Upper lobe of left lung (tissue), 6 donors: Measurements from ENCODE around the gene SMYD3. TPM values are rescaled to one million over a fixed set of nuclear protein-coding genes. Genes with fewer than 3 reads are reported as not detected.

Source experiments
- ATAC-seq, 2 donors: fragments of 200-7000 bp; cut with Tn5 transposase; one replicate each; pipeline ENCODE4 v1.9.1; 2022; ENCODE audit warnings: mild to moderate bottlenecking in 2 of 2, moderate library complexity in 2 of 2; ENCODE audit not compliant: low FRiP score in 2 of 2
- DNase-seq, 2 donors: peaks; one replicate each; pipeline ENCODE4 v3.0.0-alpha.2; 2019 to 2020
- H3K27ac ChIP-seq, 4 donors: fragments of 200-600 bp; sonication (generic); one replicate each; pipeline ENCODE4 v1.5.1; 2016 to 2019
- H3K27me3 ChIP-seq, 4 donors: fragments of 200-600 bp; sonication (generic); one replicate each; pipeline ENCODE4 v1.5.1; 2017 to 2019
- H3K36me3 ChIP-seq, 4 donors: fragments of 200-600 bp; sonication (generic); one replicate each; pipeline ENCODE4 v1.5.1; 2016 to 2019
- H3K4me1 ChIP-seq, 4 donors: fragments of 200-600 bp; sonication (generic); one replicate each; pipeline ENCODE4 v1.5.1; 2018 to 2019
- H3K4me3 ChIP-seq, 4 donors: fragments of 200-600 bp; sonication (generic); one replicate each; pipeline ENCODE4 v1.5.1; 2017 to 2019; ENCODE audit warnings: mild to moderate bottlenecking in 2 of 4, moderate library complexity in 1 of 4
- H3K9me3 ChIP-seq, 4 donors: fragments of 200-600 bp; sonication (generic); one replicate each; pipeline ENCODE4 v1.5.1; 2018 to 2019
- CTCF ChIP-seq, 6 experiments: fragments of 450-650 bp in 4 of 6; fragments of 200-600 bp in 2 of 6; sonication (generic) in 2 of 6; IDR thresholded peaks; one replicate each; pipeline ENCODE4 v1.5.1; 2016 to 2019; ENCODE audit warnings: antibody characterized with exemption in 6 of 6
- EP300 ChIP-seq, 4 donors: sonication (generic); formaldehyde crosslinking; IDR thresholded peaks; one replicate each; pipeline ENCODE4 v1.5.1; 2017; ENCODE audit warnings: antibody characterized with exemption in 4 of 4, control low read depth in 2 of 4
- POLR2A ChIP-seq, 4 donors: fragments of 450-650 bp; IDR thresholded peaks; one replicate each; pipeline ENCODE4 v1.5.1; 2016 to 2017; ENCODE audit warnings: antibody characterized with exemption in 4 of 4, mild to moderate bottlenecking in 2 of 4
- POLR2AphosphoS5 ChIP-seq, 2 donors: sonication (generic); formaldehyde crosslinking; IDR thresholded peaks; one replicate each; pipeline ENCODE4 v1.5.1; 2017; ENCODE audit warnings: antibody characterized with exemption in 2 of 2
- WGBS, 2 donors: methylation state at CpG; one replicate each; pipeline ENCODE4 v1.1.5; 2017 to 2018; 5-methylcytosine and 5-hydroxymethylcytosine counted together
- total RNA-seq, 6 donors: library from RNA; depleted of rRNA in 4 of 6; stranded (reverse); fragments of >200 nt in 4 of 6; gene quantifications; one replicate each; pipeline versions ENCODE4 v1.1.0 to v1.2.1, GENCODE V29; 2016 to 2021
- donor health status: DM: no; HTN: no; CAD: no; lungs with moderate emphysema.
- donor health status: DM: no; HTN: yes; CAD: no; lungs with severe emphysema.

The SMYD3 gene
- total RNA-seq, 6 donors from 2014 or later: 22.7 to 109 (median 34.0) TPM

- Histone ChIP-seq H3K36me3 (no peaks in the 10 kb centered on the region), H3K4me3 (no peak overlapping the region), H3K4me1 (no peaks in the 10 kb centered on the region), H3K9me3 (no peaks in the 10 kb centered on the region), H3K27me3 (no peaks in the 10 kb centered on the region), H3K27ac (no peak overlapping the region)
- ATAC-seq (no peak), DNase-seq (no peak)
- TF ChIP-seq EP300 (IDR thresholded peaks at IDR 0.05) (no peak), POLR2A (IDR thresholded peaks at IDR 0.05) (no peak), CTCF (IDR thresholded peaks at IDR 0.05) (no peak), POLR2AphosphoS5 (IDR thresholded peaks at IDR 0.05) (no peak)
- 95% methylated on average over 1 of the region's 1 CpG for WGBS, 2 donors
Observed at GRCh38 chr1:245893025-245893424, 614.1 kb downstream of the SMYD3 start.

GRCh38 chr1:245888809-245889208, 618.3 kb downstream of the SMYD3 start:
- Histone ChIP-seq H3K27me3 (no peaks in the 10 kb centered on the region), H3K4me3 (no peak overlapping the region), H3K27ac (no peak overlapping the region), H3K36me3 (no peaks in the 10 kb centered on the region), H3K4me1 (no peaks in the 10 kb centered on the region), H3K9me3 (no peaks in the 10 kb centered on the region)
- TF ChIP-seq POLR2A (IDR thresholded peaks at IDR 0.05) (no peak), CTCF (IDR thresholded peaks at IDR 0.05) (peak in 2 of 6 experiments; percentile 23 to 27)
- peak in 1 of 2 donors; percentile 43 for ATAC-seq
- no peak for DNase-seq
- WGBS, 2 donors: 62% methylated on average over 2 of the region's 2 CpGs

- no peak overlapping the region for H3K27ac ChIP-seq
- 100% methylated on average over 1 of the region's 1 CpG for WGBS, 2 donors
- no peaks in the 10 kb centered on the region for H3K27me3 ChIP-seq
- no peak for TF ChIP-seq POLR2A (IDR thresholded peaks at IDR 0.05)
- TF ChIP-seq POLR2AphosphoS5 (IDR thresholded peaks at IDR 0.05): no peak
- TF ChIP-seq EP300 (IDR thresholded peaks at IDR 0.05): no peak
- no peak for TF ChIP-seq CTCF (IDR thresholded peaks at IDR 0.05)
- no peaks in the 10 kb centered on the region for H3K36me3 ChIP-seq
- H3K4me1 ChIP-seq: no peaks in the 10 kb centered on the region
- DNase-seq (no peak), ATAC-seq (no peak)
- no peaks in the 10 kb centered on the region for H3K9me3 ChIP-seq
- H3K4me3 ChIP-seq: no peak overlapping the region
Observed at GRCh38 chr1:245887829-245888228, 619.2 kb downstream of the SMYD3 start.

- DNase-seq (no peak), ATAC-seq (peak in 1 of 2 donors; percentile 38)
- no peak overlapping the region for H3K27ac ChIP-seq
- H3K9me3 ChIP-seq: no peaks in the 10 kb centered on the region
- no peaks in the 10 kb centered on the region for H3K27me3 ChIP-seq
- no peak for TF ChIP-seq POLR2AphosphoS5 (IDR thresholded peaks at IDR 0.05)
- no peak for TF ChIP-seq POLR2A (IDR thresholded peaks at IDR 0.05)
- TF ChIP-seq CTCF (IDR thresholded peaks at IDR 0.05): no peak
- no peak for TF ChIP-seq EP300 (IDR thresholded peaks at IDR 0.05)
- WGBS, 2 donors: 51 to 65% methylated on average over 10 of the region's 10 CpGs
- peaks cover 0 to 28% (median 10%) of the 10 kb centered on the region in 4 donors for H3K4me1 ChIP-seq
- H3K4me3 ChIP-seq: no peak overlapping the region
- H3K36me3 ChIP-seq: no peaks in the 10 kb centered on the region
Observed at GRCh38 chr1:245881767-245882391, 625.2 kb downstream of the SMYD3 start.

- Histone ChIP-seq H3K27ac (no peak overlapping the region), H3K36me3 (no peaks in the 10 kb centered on the region), H3K9me3 (no peaks in the 10 kb centered on the region), H3K4me1 (peaks cover 2 to 33% (median 15%) of the 10 kb centered on the region in 4 donors), H3K4me3 (no peak overlapping the region), H3K27me3 (no peaks in the 10 kb centered on the region)
- WGBS, 2 donors: 75 to 82% methylated on average over 3 of the region's 3 CpGs
- no peak for TF ChIP-seq CTCF (IDR thresholded peaks at IDR 0.05)
- TF ChIP-seq POLR2AphosphoS5 (IDR thresholded peaks at IDR 0.05): no peak
- TF ChIP-seq EP300 (IDR thresholded peaks at IDR 0.05): no peak
- no peak for TF ChIP-seq POLR2A (IDR thresholded peaks at IDR 0.05)
- ATAC-seq (peak in 1 of 2 donors; percentile 10), DNase-seq (no peak)
Observed at GRCh38 chr1:245880754-245881403, 626.2 kb downstream of the SMYD3 start.
